Thyroid gland (tissue), 4 donors: Measurements from ENCODE around the gene NOP14.
"Not testable (repeated sequence)": the region's sequence is repeated elsewhere in the genome, so short reads cannot be mapped to it uniquely, and the experiment has no call there.

ENCODE experiments used
- CTCF ChIP-seq, 6 experiments: fragments of 200-600 bp in 3 of 6; fragments of 450-650 bp in 3 of 6; sonication (generic) in 3 of 6; IDR thresholded peaks; one replicate each; pipeline ENCODE4 v1.5.1; 2016 to 2019; ENCODE audit warnings: antibody characterized with exemption in 6 of 6, mild to moderate bottlenecking in 2 of 6, inconsistent platforms in 1 of 6, moderate library complexity in 1 of 6
- POLR2A ChIP-seq, 2 donors: fragments of 450-650 bp; IDR thresholded peaks; one replicate each; pipeline ENCODE4 v1.6.1; 2017; ENCODE audit warnings: antibody characterized with exemption in 2 of 2, mild to moderate bottlenecking in 2 of 2, moderate library complexity in 1 of 2

- not testable (repeated sequence) for TF ChIP-seq CTCF, POLR2A (IDR thresholded peaks at IDR 0.05)
These were observed 44.5 kb downstream of the NOP14 start for GRCh38 chr4:2918714-2919113.
